GM19035 (cell line): ENCODE data around the gene IQSEC1.

Experiments
- ATAC-seq: cut with Tn5 transposase; IDR thresholded peaks from one replicate; pipeline ENCODE4 v1.9.1; 2021; ENCODE audit not compliant: unreplicated experiment

Gene IQSEC1

GRCh38 chr3:12898290-12898964 lies 174.8 kb downstream of the IQSEC1 start:
- ATAC-seq, result no peak

- ATAC-seq, result no peak
These were observed 175.6 kb downstream of the IQSEC1 start for GRCh38 chr3:12897381-12898289.

GRCh38 chr3:12896063-12896985 lies 176.9 kb downstream of the IQSEC1 start:
- ATAC-seq, result no peak

GRCh38 chr3:12895391-12896062 lies 177.7 kb downstream of the IQSEC1 start:
- no peak for ATAC-seq

GRCh38 chr3:12894629-12895028 lies 178.6 kb downstream of the IQSEC1 start:
- no peak for ATAC-seq

- no peak for ATAC-seq
These were observed 179.4 kb downstream of the IQSEC1 start for GRCh38 chr3:12893852-12894251.

GRCh38 chr3:12893247-12893646 lies 180.0 kb downstream of the IQSEC1 start:
- no peak for ATAC-seq

DNA sequence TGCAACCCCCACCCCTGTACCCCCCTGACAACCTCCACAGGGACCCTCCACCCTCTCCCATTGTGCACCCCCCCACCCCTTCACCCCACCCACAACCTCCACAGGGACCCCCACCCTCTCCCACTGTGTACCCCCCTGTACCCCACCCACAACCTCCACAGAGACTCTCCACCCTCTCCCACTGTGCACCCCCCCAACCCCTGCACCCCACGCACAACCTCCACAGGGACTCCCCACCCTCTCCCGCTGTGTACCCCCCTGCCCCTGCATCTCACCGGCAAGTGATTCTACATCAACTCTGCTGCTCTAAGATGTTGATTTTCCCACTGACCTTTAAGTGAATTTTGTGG lies 180.4 kb downstream of the IQSEC1 start:
- ATAC-seq, result no peak

DNA sequence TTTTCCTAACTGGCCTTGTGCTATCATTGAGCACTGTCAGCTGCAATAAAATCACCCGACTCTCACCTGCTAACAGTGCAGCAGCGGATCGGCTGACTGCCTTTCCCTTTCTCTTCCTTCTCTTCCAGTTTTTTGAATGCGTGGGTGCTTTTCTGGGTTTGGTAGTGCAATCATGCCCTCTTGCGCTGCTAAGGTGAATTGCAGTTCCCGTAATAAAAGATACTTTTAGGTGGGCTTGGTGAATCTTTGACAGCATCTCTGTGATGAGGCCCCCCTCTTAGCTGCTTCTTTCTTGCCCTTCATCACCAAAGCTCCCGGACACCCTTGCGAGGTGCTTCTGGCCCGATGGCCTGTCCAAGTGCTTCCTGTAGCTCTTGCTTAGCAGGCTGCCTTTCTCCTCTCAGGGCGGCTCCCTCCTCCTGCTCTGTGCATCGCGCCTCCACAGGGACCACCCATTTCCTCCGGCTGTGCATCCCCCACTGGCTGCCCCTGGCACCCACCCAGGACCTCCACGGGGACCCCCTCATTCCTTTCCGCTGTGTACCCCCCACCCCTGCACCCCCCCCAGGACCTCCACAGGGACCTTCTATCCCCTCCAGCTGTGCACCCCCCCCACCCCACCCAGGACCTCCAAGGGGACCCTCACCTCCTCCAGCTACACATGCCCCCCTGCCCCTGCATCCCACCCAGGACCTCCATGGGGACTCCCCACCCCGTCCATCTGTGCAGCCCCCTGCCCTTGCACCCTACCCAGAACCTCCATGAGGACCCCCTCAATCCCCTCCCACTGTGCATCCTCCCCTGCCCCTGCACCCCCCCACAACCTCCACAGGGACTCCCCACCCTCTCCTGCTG lies 181.0 kb downstream of the IQSEC1 start:
- ATAC-seq, result no peak

DNA sequence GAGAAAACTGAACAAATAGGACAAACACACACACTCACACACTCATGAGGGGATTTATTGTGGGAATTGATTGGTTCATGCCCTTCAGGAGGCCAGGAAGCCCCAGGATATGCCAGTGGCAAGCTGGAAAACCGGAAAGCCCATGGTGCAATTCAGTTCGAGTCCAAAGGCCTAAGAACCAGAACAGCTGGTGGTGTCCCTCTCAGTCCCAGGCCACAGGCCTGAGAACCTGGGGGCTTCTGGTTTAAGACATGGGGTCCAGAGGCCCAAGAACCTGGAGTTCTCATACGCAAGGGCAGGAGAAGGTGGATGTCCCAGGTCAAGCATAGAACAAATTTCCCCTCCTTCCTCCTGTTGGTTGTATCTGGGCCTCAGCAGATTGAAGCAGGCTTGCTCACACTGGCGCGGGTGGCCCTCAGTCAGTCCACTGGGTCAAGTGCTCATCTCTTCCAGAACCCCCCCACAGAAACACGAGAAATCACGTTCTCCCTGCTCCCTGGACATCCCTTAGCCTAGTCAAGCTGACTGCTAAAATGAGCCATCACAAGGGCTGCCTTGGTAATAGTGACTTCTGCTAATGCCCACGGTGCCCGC lies 181.7 kb downstream of the IQSEC1 start:
- ATAC-seq, result no peak

- no peak for ATAC-seq
These were observed 182.4 kb downstream of the IQSEC1 start for GRCh38 chr3:12890610-12891390.

GRCh38 chr3:12886736-12887135 lies 186.5 kb downstream of the IQSEC1 start:
- no peak for ATAC-seq

- no peak for ATAC-seq
These were observed 187.0 kb downstream of the IQSEC1 start for GRCh38 chr3:12886106-12886679.

DNA sequence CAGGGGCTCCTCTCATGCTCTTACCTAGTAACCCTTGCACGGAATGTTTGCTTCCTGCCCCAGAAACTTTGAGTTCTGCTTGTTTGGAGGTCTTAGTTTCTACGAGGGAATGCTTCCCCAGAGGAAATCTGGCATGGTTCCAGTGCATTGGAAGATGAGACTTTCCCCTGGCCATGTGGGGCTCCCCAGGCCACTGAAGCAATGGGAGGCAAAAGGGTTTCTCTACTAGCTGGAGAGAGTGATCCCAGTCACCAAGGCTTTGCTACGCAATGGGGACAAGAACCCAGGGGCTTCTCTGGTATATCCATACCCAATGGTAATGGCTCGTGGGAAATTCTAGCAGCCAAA lies 187.7 kb downstream of the IQSEC1 start:
- ATAC-seq, result no peak

DNA sequence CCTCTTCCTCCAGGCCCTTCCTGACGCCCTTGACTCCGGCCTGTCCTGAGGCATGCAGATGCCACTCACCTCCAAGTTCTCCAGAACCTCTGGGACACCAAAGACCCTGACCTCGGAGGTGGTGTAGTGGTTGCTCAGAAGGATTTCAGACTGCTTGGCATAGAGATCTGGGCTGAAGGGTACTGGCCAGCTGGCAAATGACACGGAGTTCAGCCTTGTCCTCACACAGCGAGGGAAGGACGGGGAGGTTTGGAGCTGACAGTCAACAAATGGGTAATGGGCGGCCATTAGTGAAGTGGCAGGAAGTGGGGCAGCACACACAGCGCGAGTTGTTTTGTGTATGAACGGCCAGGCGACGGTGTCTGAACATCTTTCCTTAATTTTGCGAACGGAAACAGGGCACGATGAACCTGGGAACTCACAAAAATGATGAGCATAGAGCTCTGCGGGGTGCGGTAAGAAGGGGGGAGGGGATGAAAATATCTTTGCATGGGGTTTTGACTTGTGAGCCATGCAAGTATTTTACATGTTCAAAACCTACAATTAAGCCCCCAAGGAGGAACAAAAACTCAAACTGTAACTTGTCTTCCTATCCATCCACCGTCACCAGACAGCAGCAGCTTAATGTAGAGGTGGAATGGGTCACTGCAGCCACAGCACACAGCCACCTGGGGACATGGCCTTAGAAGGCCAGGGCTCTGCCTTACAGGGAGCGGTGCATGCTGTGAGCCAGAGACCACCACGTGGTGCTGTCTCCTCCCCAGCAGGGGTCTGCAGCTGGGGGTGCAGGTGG lies 188.2 kb downstream of the IQSEC1 start:
- ATAC-seq, result no peak

DNA sequence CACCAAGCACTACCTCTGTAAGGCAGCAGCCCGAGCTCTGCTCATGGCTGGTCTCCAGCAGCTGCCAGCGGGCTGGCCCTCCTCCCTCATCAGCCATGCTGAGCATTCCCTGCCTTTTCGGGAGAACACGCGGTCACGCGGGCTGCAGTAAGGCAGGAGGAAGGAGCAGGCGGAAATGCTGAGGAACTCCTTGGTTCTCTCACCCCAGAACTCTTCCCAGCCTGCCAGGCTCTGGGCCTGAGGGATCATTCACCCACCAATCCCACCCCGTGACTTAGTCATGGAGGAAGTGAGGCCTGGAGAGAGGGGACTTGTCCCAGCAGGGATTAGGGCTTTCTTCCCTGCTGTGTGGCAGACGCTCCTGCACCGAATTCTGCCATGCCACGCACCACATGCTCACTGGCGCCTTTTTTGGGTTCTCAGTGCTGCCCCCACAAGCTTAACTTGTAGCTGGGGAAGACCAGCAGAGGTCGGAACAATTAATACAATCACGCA lies 189.0 kb downstream of the IQSEC1 start:
- ATAC-seq, result no peak
